GM21390 (cell line): ENCODE measurements around the gene PPP1CC.
"Not testable (repeated sequence)": the region's sequence is repeated elsewhere in the genome, so short reads cannot be mapped to it uniquely, and the experiment has no call there.

Experiments
- ATAC-seq: cut with Tn5 transposase; IDR thresholded peaks from one replicate; pipeline ENCODE4 v1.9.1; 2021; ENCODE audit not compliant: unreplicated experiment

Gene PPP1CC

DNA sequence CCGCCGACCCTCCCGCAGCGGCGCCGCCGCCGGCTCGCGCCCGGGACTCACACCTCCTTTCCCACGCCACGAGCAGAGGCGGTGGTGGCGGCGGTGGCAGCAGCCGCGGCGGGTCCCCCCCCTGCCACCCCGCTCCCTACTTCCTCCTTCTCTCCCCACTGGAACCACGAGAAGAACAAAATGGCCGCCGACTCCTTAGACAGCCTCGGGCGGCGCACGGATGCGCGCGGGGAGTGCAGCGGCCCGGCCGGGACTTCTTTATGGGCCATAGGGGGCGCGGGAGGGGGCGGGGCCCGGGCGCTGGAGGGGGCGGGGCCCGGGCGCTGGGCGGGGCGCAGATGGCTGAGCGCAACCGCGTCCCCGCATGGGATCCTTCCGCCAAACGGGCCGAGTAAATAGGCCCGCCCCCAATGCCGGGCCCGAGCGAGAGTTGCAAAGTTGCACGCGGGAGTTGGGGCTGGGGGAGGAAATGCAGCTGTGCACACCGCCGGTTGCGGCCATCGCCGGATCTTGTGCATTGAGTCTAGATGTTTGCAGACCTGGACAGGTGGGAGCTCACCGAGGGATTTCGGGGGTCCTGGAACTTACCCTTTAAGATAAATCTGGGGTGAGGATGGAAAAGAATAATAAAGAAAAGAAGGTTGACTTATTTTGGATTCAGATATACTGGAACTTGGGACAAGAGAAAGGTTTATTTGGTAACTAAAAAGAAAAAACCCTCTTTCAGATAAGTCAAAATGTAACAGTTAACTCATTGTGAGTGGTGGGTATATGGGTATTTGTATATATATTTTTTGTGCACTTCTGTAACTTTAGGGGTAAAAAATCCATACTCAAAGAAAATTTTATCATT is at the start of gene PPP1CC:
TSS of gene PPP1CC (minus strand) at position 174 of the 853 bp plus-strand sequence. CDS start 184 bp downstream, outside the sequence.
- peak; percentile 68 for ATAC-seq

DNA sequence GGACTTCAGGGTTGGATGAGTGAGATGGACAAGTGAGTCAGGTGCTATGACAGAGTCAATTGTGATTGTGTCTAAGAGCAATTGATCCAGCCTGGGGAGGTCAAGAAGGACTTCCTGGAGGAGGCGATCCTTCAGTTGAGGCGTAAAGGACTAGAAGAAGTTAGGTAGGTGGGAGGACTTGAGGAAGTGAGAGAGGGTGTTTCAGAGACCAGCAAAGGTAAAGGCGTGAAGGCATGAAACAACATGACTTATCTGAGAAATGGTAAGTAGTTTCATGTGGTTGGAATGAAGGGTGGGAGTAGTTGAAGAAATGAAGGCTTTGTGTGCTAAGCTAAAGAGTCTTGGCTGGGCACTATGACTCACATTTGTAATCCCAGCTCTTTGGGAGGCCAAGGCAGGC is 48.9 kb upstream of the PPP1CC start:
- ATAC-seq, result no peak

DNA sequence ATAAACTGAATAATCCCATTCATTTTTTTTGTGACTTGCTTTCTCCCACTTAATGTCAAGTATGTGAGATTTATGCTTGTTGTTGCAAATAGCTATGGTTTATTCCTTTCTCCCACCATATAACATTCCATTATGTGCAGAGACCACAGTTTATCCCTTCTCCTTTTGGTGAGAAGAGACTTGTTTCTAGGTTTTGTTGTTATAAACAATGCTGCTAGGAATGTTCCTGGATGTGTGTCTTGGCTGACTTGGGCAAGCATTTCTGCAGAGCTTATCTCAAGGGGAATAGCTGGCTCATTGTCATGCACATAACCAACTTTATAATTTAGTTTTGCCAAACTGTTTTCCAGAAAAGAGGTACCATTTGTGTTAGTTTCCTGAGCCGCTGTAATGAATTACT is 47.6 kb upstream of the PPP1CC start:
- ATAC-seq, result no peak

DNA sequence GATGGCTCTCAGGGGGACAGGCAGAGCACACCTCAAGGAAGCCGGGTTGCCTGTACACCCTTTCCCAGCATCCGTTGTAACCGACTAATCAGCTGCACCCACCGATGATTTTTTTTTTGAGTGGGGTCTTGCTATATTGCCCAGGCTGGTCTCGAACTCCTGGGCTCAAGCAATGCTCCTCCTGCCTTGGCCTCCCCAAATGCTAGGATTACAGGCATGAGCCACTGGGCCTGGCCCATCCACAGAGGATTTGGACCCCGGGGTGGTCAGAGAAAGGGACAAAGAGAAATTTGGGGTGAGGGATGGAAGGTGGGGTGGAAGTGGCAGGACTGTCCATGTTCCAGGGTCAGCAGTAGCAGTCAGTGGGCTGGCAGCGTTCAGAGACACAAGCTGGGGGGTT is 43.3 kb upstream of the PPP1CC start:
- no peak for ATAC-seq

DNA sequence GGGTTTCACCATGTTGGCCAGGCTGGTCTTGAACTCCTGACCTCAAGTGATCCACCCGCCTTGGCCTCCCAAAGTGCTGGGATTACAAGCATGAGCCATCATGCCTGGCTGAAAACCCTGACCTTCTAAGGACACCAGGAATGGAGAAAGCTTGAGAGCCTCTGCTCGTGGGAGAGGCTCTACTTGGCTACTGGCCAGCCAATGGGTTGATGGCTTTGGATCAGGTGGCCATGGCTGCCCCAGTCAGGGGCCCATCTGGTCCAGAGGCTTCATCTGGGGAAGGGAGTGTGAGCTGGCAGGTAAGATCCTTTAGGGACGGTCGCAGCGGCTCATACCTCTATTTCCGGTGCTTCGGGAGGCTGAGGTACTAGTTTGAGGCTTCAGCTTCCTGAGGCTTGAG is 42.5 kb upstream of the PPP1CC start:
- no peak for ATAC-seq

DNA sequence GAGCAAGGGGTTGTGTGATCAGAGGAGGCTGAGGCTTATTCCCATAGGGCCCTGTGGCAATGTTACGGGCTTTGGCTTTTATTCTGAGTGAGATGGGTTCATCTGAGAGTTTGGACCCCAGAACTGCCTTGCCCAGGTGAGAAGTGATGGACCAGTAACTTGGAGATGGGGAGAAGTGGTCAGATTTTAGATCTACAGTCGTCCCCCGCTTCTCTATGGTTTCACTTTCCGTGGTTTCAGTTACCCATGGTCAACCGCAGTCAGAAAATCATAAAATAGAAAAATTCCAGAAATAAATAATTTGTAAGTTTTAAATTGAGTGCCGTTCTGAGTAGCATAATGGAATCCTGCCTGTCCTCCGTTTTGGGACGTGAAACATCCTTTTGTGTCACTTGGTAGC is 40.2 kb upstream of the PPP1CC start:
- no peak for ATAC-seq

DNA sequence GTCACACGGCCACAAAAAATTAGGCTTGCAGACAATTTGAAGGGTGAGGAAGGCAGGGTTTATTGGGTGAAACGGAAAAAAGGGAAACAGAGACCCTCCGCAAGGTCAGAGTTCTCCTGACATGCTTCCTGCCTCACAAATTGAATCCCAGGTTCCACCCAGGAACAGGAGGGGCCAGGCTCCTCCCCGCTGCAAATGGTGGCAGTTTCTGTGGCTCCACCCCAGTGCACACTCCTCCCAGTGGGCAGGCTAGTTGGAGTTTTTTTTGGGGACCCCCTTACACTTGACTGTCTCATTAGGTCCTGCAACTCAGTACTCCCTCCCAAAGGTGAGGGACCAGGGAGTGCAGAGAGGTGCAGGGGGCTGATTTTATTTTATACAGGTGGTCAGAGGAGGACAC is 39.4 kb upstream of the PPP1CC start:
- no peak for ATAC-seq

DNA sequence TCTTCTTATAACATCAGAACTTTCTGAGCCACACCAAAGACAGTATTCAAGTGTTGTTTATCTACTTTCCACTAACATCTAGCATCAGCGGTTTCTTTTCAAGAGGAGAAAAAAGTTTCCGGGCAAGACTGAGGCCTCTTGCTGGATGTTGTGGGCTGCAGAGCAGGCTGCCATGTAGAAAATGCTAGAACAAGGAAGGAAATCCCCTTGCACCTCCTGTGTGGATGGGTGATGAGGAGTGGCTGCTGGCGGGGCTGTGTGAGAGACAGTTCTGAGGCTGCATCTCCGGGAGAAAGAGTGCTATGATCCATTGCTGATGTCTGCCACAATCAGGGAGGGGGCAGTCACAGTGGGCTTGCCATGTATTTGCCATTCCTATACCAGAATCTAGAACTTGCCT is 37.8 kb upstream of the PPP1CC start:
- no peak for ATAC-seq

DNA sequence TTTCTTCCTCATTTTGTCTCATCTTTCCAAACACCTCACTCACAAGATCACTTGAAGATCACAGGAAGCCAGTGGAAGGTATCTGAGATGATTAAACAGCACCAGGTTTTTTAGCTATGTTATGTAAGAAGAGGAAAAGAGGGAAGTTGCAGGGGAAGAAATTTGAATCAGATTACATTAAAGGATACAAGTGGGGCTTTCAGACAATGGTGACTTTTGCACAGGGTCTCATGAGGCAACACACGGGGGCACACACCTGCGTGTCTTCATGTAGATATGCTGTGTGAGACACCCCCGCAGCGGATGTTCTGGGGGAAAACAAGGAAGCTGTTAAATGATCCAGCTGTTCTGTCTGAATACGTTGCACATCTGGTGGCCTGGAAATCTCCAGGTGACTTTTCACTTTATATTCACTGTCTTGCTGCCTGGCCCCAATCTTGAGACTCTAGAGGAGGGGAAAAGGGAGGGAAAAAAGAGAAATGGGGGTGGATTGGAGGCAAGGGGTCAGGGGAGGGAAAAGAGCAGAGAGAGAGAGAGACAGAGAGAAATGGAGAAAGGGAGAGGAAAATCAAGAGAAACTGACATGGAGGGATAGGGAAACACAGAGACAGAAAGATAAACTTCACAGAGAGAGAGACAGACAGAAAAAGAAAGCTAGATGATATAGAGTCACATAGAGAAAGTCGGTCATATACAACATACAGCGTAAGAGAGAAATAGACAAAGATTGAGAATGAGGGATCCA is 36.3 kb upstream of the PPP1CC start:
- no peak for ATAC-seq

DNA sequence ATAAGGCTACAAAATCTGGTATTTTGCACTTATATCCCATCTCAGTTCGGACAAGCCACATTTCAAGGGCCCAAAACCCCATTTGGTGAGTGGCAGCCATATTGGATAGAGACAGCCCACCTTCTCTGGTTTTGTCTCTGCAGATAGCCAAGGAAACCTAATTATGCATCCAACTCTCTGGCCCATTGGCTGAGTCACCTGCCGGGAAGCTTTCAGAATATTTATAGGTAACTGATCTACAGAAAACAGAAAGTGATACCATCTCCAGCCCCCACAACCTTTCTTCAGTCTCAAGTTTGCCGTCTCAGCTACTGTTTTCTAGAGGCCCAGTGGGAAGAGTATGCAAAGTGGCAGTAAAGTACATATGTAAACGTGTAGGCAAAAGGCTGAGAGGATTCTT is 33.7 kb upstream of the PPP1CC start:
- peak; percentile 95 for ATAC-seq

DNA sequence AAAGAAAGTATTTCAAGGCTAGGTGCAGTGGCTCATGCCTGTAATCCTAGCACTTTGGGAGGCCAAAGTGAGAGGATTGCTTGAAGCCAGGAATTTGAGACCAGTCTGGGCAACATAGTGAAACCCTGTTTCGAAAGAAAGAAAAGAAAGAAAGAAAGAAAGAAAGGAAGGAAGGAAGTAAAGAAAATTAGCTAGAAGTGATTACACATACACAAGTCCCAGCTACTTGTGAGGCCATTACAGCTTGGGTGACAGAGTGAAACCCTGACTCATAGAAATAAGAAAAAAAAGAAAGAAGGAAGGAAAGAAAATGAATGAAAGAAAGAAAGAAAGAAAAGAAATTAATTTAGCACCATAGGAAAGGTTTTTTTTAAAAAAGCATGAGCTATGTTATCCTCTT is 33.3 kb upstream of the PPP1CC start:
- no peak for ATAC-seq

DNA sequence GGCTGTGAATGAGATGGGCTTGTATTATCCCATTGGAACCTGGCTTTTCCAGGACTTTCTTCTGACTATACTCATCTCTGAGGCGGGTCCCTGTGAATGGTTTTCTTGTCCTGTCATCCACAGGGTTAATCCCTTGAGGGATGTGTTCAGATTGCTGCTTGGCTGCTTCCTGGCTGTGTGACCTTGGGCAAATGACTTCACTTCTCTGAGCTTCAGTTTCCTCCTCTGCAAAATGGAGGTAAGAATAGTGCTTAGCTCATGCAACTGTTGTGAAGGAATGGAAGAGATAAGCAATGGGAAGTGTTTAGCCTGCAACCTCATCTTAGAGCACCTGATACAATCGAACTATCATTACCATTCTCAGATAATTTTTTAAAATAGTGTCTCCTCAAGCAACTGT is 32.1 kb upstream of the PPP1CC start:
- no peak for ATAC-seq

DNA sequence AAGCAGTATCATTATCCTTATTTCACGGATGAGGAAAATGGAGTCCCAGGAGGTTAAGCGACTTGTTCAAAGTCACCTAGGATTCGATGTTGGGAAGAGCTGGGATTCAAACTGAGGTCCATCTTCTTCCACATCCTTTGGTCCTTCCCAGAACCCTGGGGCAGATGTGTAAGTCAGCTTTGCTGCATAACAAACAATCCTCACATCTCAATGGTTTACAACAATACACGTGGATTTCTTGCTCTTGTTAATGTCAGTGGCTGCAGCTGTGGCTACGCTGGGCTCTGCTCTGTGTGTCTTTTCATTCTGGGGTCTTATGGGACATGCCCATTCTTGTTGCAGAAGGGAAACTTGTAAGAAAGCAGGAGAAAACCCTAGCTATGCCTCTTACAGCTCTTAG is 26.3 kb upstream of the PPP1CC start:
- ATAC-seq, result no peak

DNA sequence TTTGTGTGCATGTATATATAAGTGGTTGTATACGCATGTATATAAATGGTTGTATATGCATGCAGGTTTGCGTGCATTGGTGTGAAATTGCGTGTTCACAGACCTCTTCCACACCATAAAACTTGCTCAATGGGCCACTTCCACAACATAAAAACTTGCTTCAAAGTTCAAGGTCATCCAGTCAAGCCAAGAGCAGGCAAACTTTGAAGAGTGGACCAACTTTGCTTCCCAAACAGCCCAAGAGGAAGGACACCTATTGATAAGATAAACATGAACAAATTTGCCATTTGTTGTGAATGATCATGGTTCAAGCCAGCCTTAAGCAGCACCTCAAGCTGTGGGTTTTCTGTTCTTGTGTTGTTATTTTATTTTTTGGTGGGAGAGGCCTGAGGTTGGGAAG is 25.2 kb upstream of the PPP1CC start:
- no peak for ATAC-seq

DNA sequence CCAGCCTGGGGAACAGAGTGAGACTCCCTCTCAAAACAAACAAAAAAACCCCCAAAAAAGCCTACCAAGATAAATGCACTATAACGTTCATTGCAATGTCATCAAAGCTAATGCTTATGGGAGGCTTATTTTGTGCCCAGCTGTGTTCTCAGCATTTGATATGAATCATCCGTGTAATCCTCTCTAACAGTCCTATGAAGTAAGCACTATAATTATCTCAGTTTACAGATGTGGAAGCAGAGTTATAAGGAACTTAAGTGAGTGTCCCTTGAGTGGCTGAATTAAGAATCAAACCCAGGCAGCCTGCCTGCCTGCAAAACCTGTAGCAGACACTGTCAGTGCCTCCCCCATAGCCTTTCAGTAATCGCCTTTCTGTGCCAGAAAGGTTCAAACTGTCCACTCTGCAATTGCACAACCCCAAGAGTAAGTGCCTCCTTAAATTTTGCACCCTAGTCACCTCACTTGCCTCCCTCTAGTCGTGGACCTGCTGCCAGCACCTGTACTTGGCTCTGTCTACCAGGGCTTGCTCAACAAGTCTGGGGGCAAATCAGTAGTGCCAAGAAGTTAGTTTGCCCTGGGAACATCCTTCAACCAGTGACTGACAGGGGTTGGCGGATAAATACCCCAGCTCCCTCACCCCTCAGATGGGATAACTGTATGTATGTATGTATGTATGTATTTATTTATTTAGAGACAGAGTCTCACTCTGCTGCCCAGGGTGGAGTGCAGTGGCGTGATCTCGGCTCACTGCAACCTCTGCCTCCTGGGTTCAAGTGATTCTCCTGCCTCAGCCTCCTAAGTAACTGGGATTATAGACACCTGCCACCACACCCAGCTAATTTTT is 23.8 kb upstream of the PPP1CC start:
- no peak for ATAC-seq

DNA sequence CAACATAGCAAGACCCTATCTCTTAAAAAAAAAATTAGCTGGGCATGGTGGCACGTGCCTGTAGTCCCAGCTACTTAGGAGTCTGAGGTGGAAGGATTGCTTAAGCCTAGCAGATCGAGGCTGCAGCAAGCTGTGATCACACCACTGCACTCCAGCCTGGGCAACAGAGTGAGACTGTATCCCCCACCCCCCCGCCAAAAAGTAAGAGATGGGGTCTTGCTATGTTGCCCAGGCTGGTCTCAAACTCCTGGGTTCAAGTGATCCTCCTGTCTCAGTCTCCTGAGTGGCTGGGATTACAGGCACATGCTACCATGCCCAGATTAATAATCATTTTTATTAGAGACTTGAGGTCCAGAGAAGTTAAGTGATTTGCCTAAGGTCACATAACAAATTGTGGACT is 22.9 kb upstream of the PPP1CC start:
- ATAC-seq, result not testable (repeated sequence)

DNA sequence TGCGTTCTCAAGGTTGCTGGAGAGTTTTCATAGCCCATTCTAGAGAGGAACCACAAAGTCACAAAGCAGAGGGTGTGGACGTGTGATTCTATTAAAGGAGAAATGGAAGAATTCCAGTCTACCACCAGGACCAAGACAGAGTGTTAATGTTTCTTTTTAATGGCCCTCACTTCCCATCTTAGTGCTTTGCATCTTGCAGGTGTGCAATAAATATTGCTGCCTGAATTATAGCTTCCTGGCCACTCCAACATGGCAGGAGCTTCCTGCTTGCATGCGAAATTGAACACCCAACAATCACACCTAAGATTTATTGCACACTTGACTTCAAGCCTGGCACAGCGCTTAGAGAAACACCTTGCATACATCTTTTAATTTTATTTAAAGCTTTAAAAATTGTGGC is 22.4 kb upstream of the PPP1CC start:
- ATAC-seq, result no peak

DNA sequence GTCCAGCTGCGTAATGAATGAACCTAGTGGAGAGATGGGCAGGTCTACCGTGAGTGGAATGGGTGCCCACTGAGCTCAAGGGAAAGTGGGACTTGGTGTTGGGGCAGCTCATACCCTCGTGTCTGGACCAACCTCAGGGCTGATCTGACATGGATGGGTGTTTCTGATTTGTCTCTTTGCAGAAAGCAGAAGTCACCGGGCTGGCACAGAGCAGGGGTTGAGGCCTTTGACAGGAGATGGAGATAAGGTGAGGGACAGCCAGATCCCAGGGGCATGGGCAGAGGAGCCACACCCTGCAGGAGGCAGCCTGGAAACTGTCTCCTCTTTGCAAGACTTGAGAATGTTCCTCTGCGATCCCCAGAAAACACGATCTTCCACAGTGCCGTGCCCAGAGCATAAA is 20.9 kb upstream of the PPP1CC start:
- ATAC-seq, result no peak

DNA sequence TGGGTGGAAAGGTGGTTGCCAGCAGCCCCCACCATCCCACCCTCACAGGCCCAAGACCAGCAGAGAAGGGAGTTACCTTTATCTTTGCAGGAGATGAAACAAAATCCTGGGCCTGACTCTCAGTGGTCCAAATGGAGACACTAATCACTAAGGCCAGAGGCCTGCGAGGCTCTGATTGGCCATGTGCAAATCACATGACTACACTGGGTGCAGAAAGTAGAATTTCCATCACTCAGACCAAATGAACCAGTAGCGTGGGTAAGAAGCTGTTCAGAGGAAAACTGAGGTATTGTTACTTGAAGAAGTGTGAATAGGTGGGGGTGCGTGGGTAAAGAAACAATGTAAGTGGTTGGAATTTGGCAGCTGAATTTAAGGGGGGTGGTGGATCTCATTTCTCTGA is 20.2 kb upstream of the PPP1CC start:
- ATAC-seq, result no peak

DNA sequence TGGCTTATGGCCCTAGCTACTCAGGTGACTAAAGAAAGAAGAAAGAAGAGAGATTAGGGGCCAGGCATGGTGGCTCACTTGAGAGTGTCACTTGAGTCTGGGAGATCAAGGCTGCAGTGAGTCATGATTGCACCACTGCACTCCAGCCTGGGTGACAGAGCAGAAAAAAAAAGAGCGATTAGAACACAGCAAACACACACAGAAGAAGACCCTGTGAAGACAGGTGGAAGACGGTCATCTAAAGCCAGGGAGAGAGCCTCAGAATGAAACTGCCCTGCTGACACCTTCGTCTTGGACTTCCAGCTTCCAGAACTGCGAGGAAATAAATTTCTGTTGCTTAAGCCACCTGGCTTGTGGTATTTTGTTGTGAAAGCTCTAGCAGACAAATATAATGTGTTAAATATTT is 17.5 kb upstream of the PPP1CC start:
- ATAC-seq, result no peak

DNA sequence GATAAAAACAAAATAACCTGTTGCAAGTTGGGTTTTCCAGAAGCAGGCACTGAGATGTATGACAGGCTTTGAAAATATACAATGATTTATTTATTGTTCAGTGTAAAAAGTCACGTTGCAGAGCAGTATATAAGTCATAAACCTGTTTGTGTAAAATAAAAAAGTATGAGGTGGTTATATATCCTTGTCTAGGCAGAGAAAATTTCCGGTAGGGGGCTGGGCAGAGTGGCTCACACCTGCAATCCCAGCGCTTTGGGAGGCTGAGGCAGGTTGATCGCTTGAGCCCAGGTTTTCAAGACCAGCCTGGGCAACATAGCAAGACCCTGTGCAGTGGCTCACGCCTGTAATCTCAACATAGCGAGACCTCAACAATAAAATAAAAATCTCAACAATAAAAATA is 16.2 kb upstream of the PPP1CC start:
- ATAC-seq, result no peak

DNA sequence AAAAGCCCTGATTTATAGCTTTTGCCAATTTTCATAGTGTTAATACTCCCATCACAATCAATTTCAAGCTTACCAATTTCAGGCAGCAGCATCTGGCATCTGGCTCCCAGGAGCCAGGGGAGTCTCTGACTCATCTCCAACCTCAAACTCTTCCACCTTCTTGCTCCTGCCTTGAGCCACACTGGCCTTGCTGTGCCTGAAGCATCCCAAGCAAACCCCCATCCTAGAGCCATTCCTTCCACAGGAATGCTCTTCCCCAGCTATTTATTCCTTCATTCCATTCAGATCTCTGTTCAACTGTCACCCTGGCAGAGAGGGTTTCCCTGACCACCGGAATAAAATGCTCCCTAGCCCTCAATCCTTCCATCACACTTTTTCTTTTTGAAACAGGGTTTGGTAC is 13.9 kb upstream of the PPP1CC start:
- ATAC-seq, result no peak
